BLaER1 treated with 17β-estradiol and CSF1 and Interleukin-3, amounts not matched to agents 10 nM and 100 nM (cell line): Measurements from ENCODE around the gene ZNRF3.

Experiments used
- H3K27ac ChIP-seq, 11 experiments: shearing (Covaris generic); formaldehyde crosslinking; 2 replicates each; pipeline ENCODE4 v1.8.1; 2022
- H3K27me3 ChIP-seq, 11 experiments: shearing (Covaris generic); formaldehyde crosslinking; 2 replicates each; pipeline ENCODE4 v1.8.1; 2022
- H3K36me3 ChIP-seq, 11 experiments: shearing (Covaris generic); formaldehyde crosslinking; 2 replicates each; pipeline ENCODE4 v1.8.1; 2022
- H3K4me1 ChIP-seq, 10 experiments: shearing (Covaris generic); formaldehyde crosslinking; 2 replicates each; pipeline ENCODE4 v1.8.1; 2022
- H3K4me2 ChIP-seq, 11 experiments: shearing (Covaris generic); formaldehyde crosslinking; 2 replicates each; pipeline ENCODE4 v1.8.1; 2022
- H3K4me3 ChIP-seq, 10 experiments: shearing (Covaris generic); formaldehyde crosslinking; 2 replicates each; pipeline ENCODE4 v1.8.1; 2022
- H3K9ac ChIP-seq, 11 experiments: shearing (Covaris generic); formaldehyde crosslinking; 2 replicates each; pipeline ENCODE4 v1.8.1; 2022
- H3K9me3 ChIP-seq, 11 experiments: shearing (Covaris generic); formaldehyde crosslinking; replicated peaks in 1 of 11; 2 replicates each; pipeline ENCODE4 v1.8.1; 2022
- H4K20me1 ChIP-seq, 11 experiments: shearing (Covaris generic); formaldehyde crosslinking; 2 replicates each; pipeline ENCODE4 v1.8.1; 2022
- Cebpa-rat ChIP-seq, 11 experiments: shearing (Covaris generic); IDR thresholded peaks; 2 replicates each; pipeline ENCODE4 v1.8.1; 2022

The ZNRF3 gene

DNA sequence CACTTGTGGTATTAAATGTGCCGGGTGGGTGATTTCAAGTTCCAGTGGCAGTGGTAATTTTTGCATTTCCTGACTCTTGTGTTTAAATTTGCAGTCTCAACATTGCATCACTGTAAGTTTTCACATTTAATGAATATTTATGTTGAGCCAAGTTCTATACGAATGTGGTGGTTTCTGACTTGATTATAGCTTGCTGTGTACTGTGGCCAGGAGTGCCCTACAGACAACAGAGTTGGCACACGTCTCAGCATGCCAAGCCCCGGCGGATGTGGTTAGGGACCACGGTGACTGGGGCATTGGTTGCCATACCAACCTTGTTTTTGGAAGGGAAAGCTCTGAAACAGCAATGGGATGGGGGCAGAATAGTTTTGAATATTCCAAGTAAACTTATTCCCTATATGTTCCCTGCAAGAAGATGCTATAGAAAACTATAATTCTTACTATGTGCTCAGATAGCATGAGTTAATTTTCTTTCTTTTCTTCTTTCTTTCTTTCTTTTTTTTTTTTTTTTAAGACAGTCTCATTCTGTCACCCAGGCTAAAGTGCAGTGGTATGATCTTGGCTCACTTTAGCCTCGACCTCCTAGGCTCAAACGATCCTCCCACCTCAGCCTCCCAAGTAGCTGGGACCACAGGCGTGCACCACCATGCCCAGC lies 16.0 kb downstream of the ZNRF3 start:
- peak in 3 of 11 experiments; percentile 14 to 68 (median 16); a peak in 3 of 22 replicates for TF ChIP-seq Cebpa-rat (IDR thresholded peaks at IDR 0.05)
- peaks cover 0 to 87% (median 5%) of the 10 kb centered on the region in 11 experiments; a peak in 10 of 22 replicates for H4K20me1 ChIP-seq
- H3K27me3 ChIP-seq: no peaks in the 10 kb centered on the region
- peak overlapping the region; percentile 61 to 94 (median 77) for H3K4me2 ChIP-seq
- peak overlapping the region in 9 of 11 experiments; percentile 50 to 71 (median 65); a peak in 17 of 22 replicates for H3K27ac ChIP-seq
- H3K36me3 ChIP-seq: no peaks in the 10 kb centered on the region
- H3K9ac ChIP-seq: peak overlapping the region in 9 of 11 experiments; percentile 0 to 52 (median 32); a peak in 11 of 22 replicates
- peaks cover 49 to 71% (median 63%) of the 10 kb centered on the region in 10 experiments for H3K4me1 ChIP-seq
- H3K9me3 ChIP-seq: no peaks in the 10 kb centered on the region
- peak overlapping the region in 4 of 10 experiments; percentile 1 to 14 (median 2); a peak in 4 of 20 replicates for H3K4me3 ChIP-seq

DNA sequence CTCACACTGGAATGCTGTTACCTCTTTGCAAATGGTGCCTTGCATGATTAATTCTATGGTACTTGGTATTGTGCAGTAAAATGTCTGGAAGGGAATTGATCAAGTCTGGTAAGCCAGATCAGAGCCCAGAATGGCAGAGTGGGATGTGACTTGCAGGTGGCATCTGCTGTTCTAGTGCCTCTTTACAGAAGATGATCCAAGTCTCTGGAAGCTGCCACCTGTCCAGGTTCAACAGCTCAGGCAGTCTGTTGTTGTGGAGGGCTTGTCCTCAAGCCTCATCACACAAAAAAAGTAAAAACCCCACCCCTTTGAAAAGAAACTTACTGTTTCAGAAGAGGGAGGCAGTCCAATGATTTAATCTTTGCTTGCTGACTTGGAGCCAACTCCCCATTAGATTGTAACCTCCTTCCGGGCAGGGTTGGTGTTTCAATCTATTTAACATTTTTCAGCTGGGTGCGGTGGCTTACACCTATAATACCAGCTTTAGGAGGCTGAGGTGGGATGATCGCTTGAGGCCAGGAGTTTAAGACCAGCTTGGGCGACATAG lies 17.1 kb downstream of the ZNRF3 start:
- Histone ChIP-seq H4K20me1 (peaks cover 0 to 89% (median 6%) of the 10 kb centered on the region in 11 experiments; a peak in 10 of 22 replicates), H3K4me3 (no peak overlapping the region), H3K36me3 (no peaks in the 10 kb centered on the region), H3K4me2 (peak overlapping the region; percentile 61 to 94 (median 77)), H3K27me3 (no peaks in the 10 kb centered on the region), H3K27ac (peak overlapping the region in 6 of 11 experiments; percentile 50 to 71 (median 64); a peak in 8 of 22 replicates), H3K4me1 (peaks cover 41 to 63% (median 52%) of the 10 kb centered on the region in 10 experiments), H3K9ac (no peak overlapping the region), H3K9me3 (no peaks in the 10 kb centered on the region)
- no peak for TF ChIP-seq Cebpa-rat (IDR thresholded peaks at IDR 0.05)

DNA sequence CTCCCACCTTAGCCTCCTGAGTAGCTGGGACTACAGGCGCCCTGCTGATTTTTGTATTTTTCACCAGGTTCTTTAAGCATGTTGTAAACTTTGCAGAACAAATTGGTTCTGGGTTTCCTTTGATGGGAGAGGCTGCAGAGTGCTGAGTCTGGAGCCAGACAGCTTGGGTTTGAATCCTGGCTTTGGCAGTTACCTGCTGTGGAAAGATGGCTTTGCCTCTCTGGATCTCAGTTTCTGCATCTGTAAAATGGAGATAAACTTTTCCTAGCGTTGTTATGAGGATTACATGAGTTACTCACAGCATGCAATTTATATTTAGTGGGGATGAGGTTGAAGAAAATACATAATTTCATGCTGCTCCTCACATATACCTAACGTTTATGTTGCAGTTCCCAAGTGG lies 19.1 kb downstream of the ZNRF3 start:
- Histone ChIP-seq H3K9ac (no peak overlapping the region), H3K4me1 (peaks cover 29 to 49% (median 38%) of the 10 kb centered on the region in 10 experiments), H3K36me3 (no peaks in the 10 kb centered on the region), H3K9me3 (no peaks in the 10 kb centered on the region), H3K27ac (no peak overlapping the region), H3K4me3 (no peak overlapping the region), H3K4me2 (no peak overlapping the region), H3K27me3 (no peaks in the 10 kb centered on the region), H4K20me1 (peaks cover 0 to 98% (median 13%) of the 10 kb centered on the region in 11 experiments; a peak in 11 of 22 replicates)
- TF ChIP-seq Cebpa-rat (IDR thresholded peaks at IDR 0.05): no peak

DNA sequence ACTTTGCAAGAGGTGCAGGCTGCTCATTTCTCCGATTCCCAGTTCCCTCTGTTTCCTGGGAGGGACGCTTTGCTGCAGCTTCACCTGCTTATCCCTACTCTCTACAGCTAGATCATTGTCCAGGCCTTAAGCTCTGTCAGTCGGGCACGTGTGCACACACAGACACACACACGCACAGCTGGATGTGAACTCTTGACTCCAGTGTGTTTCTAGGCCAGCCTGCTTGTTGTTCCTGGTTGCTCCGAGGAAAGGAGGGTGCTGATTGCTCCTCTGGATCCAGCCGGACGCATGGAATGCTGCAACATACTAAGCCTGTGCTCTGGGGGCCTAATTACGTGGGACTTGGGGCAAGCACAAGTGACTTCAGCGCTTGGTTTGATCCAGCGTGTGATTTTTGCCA lies 19.7 kb downstream of the ZNRF3 start:
- Histone ChIP-seq H3K36me3 (no peaks in the 10 kb centered on the region), H3K4me1 (peaks cover 24 to 49% (median 38%) of the 10 kb centered on the region in 10 experiments), H3K9me3 (no peaks in the 10 kb centered on the region), H4K20me1 (peaks cover 0 to 98% (median 18%) of the 10 kb centered on the region in 11 experiments; a peak in 12 of 22 replicates), H3K4me3 (no peak overlapping the region), H3K27ac (no peak overlapping the region), H3K27me3 (no peaks in the 10 kb centered on the region), H3K4me2 (no peak overlapping the region), H3K9ac (no peak overlapping the region)
- no peak for TF ChIP-seq Cebpa-rat (IDR thresholded peaks at IDR 0.05)

DNA sequence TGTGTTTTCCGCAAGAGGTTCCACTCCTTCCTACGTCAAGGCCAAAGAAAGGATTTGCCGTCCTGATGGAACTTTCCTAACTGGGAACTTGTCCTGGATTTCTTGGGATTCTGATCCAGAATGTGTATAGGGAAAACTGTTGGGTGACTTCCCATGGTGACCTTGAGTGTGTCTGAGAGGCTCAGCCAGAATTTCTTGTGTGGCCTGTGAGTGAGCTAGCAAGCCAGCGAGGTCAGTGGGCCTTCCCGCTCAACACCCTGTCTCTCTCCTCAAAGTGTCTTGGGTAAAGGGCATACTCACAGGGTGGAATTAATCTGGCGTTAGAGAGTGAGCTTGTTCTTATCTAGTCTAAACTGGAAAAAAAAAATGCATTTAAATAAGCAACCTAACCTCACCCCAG lies 20.4 kb downstream of the ZNRF3 start:
- no peak overlapping the region for H3K9ac ChIP-seq
- no peak overlapping the region for H3K27ac ChIP-seq
- H3K4me3 ChIP-seq: no peak overlapping the region
- H3K36me3 ChIP-seq: no peaks in the 10 kb centered on the region
- no peak for TF ChIP-seq Cebpa-rat (IDR thresholded peaks at IDR 0.05)
- no peak overlapping the region for H3K4me2 ChIP-seq
- peaks cover 19 to 44% (median 36%) of the 10 kb centered on the region in 10 experiments for H3K4me1 ChIP-seq
- peaks cover 0 to 98% (median 24%) of the 10 kb centered on the region in 11 experiments; a peak in 12 of 22 replicates for H4K20me1 ChIP-seq
- no peaks in the 10 kb centered on the region for H3K9me3 ChIP-seq
- no peaks in the 10 kb centered on the region for H3K27me3 ChIP-seq

DNA sequence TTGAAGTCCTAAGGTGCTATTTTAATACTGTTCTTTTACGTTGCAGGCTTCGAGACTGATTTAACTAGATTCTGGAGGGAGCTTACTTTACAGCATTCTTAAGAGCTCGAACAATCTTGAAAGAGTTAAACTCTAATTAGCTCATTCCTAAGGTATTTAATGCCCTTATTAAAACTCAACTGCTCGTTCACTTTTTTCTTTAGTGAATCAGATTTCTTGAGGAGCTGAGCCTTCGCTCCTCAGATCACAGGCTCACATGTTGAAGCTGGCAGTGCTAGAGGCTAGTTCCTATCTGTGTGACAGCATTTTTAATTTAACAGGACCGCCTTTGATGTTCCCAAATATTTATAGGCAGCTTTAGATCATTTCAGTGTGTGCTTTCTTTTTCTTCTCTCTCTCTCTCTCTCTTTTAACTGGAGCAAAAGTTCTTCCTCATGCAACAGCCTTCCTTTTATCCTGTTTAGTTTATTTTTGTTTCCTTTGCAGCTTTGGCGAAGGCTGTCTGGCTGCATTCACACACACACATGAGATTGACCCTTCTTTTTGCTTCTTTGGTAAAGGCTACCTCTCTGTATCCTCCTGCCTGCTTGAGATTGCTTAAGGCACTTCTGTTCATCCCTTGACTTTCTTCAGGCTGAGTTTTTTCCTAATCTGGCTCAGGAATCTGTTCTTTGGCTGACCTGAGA lies 21.0 kb downstream of the ZNRF3 start:
- Histone ChIP-seq H3K36me3 (no peaks in the 10 kb centered on the region), H3K27ac (no peak overlapping the region), H3K27me3 (no peaks in the 10 kb centered on the region), H3K4me2 (no peak overlapping the region), H3K9ac (no peak overlapping the region; a peak in 1 of 22 replicates), H3K4me1 (peaks cover 16 to 43% (median 31%) of the 10 kb centered on the region in 10 experiments), H3K9me3 (no peaks in the 10 kb centered on the region), H4K20me1 (peaks cover 0 to 98% (median 30%) of the 10 kb centered on the region in 11 experiments; a peak in 12 of 22 replicates), H3K4me3 (no peak overlapping the region)
- TF ChIP-seq Cebpa-rat (IDR thresholded peaks at IDR 0.05): no peak

DNA sequence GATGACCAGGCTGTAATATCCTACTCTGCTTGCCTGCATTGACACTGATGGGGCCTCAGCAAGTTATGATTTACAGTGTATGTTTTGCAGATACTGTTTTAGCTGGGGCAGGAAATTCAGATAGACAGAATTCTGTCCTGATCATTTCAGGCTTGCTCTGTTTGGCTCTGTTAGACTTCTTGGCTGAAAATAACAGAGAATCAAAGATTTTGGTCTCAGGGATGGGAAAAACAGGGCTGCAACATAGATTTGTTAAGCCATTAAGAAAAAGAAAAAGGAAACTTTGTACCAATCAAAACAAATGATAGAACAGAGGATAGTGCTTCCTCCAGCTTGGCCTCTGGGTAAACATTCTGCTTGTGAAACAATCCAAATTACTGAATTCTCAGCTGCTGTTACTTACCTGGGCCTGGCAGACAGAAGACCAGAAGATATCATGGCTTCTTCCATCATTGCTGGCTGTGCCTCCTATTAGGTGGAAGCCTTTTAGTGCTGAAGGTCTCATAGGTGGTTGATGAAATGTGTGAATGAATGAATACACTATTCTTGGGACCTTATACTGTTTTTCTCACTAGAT lies 22.0 kb downstream of the ZNRF3 start:
- peaks cover 0 to 98% (median 32%) of the 10 kb centered on the region in 11 experiments; a peak in 13 of 22 replicates for H4K20me1 ChIP-seq
- no peak overlapping the region for H3K27ac ChIP-seq
- H3K4me2 ChIP-seq: no peak overlapping the region

DNA sequence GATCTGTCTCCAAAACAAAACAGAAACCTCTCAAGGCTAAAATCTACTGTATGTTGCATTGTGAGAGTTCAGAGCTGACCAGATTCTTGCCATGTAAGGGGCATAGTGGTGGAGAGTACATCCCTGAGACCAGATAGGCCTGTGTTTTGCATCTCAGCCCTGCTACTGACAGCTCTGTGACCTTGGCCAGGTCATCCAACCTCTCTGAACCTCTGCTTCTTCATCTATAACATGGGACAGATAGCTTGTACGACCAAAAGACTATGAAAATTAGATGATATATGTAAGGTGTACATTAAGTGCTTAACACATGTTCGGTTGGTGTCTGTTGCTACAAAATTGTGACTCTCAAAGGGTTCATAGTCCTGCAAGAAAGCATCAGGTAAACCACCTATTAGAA lies 22.9 kb downstream of the ZNRF3 start:
- Histone ChIP-seq H3K4me3 (no peak overlapping the region), H3K4me2 (no peak overlapping the region), H3K36me3 (no peaks in the 10 kb centered on the region), H3K9me3 (no peaks in the 10 kb centered on the region), H3K9ac (no peak overlapping the region), H3K27me3 (no peaks in the 10 kb centered on the region), H4K20me1 (peaks cover 0 to 99% (median 40%) of the 10 kb centered on the region in 11 experiments; a peak in 13 of 22 replicates), H3K27ac (no peak overlapping the region), H3K4me1 (peaks cover 4 to 28% (median 18%) of the 10 kb centered on the region in 10 experiments; a peak in 18 of 20 replicates)
- no peak for TF ChIP-seq Cebpa-rat (IDR thresholded peaks at IDR 0.05)

More for the DNA sequence above, 22.0 kb downstream of the ZNRF3 start:
- TF ChIP-seq Cebpa-rat (IDR thresholded peaks at IDR 0.05): no peak
- Histone ChIP-seq H3K36me3 (no peaks in the 10 kb centered on the region), H3K9me3 (no peaks in the 10 kb centered on the region), H3K4me3 (no peak overlapping the region), H3K4me1 (peaks cover 6 to 35% (median 21%) of the 10 kb centered on the region in 10 experiments; a peak in 19 of 20 replicates), H3K9ac (no peak overlapping the region), H3K27me3 (no peaks in the 10 kb centered on the region)
